ENCODE data around the gene KIF14.
"Not testable (repeated sequence)": the region's sequence is repeated elsewhere in the genome, so short reads cannot be mapped to it uniquely, and the experiment has no call there.

KIF14 gene

DNA sequence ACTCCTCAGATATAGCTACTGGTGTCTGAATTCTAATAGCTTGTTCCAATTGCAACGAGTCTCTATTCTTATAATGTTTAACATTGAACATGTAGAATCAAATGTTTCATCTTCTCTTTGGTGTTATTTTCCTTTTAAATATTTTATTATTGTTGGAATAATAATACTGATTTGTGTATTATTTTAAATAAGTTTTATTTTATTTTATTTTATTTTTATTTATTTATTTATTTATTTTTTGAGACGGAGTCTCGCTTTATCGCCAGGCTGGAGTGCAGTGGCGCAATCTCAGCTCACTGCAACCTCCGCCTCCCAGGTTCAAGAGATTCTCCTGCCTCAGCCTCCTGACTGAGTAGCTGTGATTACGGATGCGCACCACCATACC lies 10.0 kb upstream of the KIF14 start:
- not testable (repeated sequence) for DNase-seq

DNA sequence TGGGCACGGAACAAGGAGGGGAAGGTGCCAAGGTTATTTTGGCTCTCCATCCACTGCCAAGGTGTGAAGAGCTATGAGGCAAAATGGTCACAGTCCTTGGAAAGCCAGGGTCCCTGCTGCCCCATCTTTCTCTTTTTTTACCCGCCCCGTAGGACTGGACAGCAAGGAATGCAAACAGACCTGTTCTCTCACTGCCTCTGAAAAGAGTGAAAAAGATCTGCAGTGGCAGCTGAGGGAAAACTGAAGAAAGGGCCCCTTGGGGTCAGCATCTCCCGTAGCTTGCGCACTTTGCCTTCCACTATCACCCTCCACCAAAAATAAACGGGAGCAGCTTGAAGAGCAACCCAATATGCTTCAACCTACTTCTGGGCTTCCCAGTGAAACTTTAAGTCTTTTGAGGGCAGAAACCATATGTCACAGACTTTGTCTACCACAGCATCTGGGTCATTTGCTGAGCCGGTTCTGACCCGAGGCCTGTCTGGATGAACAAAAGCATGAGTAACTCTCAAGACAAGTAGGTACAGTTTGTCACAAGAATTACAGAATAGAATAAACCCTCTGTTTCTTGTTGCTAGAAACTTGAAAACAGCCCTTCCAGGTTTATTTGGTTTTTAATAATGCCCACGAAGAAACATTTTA lies 9.4 kb upstream of the KIF14 start:
- DNase-seq: no peak

DNA sequence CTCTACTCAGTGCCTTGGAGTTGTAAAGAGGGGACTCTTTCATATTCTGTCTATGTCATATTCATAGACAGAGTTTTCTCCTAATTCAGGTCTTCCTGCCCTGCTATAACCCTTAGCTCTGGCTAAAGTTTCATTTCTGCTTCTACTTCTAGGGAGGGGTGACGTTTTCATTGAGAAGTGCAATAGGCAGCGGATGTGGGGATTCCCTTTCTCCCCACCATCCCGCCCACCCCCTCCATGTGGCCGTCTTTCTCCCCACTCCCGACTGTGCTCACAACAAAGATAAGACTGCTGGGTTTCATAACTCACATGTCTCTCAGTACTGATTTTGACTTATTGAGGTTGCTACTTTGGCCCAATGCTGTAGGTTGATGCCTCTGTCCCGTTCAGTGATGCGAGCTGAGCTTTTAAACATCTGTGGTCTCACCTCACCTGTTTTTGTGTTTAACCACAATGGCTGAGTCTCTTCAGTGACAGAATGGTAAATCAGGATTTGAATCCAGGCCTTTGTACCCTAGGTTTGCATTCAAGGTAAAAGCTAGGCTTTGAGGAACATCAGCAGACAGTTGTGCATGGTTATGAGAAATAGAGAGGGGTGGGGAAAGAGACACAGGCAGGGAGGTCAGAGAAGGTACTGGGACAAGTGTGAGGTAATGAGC lies 7.8 kb upstream of the KIF14 start:
- DNase-seq: no peak

DNA sequence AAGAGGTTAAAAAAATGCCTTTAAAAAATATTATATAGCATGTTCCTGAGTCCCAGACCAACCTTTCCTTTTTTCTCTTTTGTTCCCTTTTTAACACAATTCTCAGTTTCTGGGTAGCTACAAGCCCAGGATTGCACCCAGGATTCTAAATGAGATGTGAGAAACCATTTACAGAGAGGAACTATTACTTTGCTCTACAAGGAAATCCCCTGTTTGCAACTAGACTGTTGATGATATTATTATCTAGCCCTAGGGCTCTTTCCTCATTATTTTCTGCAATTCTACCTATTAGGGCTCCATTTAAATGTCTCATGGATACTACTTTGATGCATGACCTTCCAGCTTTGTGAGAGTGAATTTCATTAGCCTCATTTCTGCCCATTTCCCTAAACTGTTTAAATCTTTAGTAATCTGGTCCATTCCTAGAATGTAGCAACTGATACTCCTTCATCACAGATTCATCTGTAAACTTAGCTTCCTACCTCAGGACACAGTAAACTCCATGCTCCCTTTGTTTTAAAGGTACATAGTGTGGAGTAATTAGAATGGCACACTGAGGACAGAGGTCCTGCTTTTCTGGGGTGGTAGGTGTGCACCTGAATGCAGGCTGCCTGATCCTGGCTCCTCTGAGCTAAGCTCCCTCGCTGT lies 7.1 kb upstream of the KIF14 start:
- DNase-seq: no peak

DNA sequence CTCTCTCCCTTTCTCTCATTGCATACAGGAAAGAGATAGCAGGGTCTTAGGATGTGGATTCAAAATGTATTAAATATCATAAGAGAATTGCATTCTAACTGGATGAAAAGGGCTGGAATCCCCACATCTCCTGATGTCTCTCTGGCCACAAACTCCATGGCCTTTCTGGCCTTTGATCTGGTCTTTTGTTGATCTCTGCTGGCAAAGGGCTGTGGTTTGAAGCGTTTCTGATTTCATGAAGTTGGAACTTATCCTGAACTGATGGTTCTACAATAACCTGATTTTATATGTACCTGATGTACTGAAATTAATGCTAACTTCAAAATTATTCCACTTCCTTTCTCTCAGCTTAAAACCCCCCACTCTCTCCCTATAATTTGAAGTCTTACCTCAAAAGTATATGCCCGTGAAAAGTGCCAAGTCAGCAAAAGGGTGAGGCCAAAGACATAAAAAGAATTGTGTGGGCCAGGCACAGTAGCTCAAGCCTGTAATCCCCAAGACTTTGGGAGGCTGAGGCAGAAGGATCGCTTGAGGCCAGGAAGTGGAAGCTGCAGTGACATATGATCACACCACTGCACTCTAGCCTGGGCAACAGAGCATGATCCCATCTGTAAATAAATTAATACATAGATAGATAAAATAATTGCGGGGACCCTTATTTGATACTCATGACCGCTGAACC lies 6.4 kb upstream of the KIF14 start:
- no peak for DNase-seq

DNA sequence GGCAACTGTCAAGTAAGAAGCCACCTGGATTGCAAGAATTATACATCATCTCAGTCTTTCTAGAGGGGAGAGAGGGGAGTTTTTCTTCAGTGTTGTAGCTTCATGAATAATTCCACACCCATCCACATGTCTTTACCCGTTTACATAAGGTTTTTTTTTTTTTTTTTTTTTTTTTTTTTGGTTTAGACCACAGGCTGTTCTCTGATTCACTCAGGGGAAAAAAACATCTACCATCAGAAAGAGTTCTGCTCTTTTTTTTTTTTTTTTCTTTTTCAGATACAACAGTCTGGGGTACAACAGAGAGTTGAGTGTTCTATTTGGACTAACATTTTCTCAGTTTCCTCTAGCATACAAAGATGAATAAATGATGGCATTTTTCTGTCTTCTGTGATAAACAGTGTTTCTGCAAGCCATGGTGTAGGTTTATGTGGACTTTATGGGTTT lies 4.9 kb upstream of the KIF14 start:
- DNase-seq: no peak

DNA sequence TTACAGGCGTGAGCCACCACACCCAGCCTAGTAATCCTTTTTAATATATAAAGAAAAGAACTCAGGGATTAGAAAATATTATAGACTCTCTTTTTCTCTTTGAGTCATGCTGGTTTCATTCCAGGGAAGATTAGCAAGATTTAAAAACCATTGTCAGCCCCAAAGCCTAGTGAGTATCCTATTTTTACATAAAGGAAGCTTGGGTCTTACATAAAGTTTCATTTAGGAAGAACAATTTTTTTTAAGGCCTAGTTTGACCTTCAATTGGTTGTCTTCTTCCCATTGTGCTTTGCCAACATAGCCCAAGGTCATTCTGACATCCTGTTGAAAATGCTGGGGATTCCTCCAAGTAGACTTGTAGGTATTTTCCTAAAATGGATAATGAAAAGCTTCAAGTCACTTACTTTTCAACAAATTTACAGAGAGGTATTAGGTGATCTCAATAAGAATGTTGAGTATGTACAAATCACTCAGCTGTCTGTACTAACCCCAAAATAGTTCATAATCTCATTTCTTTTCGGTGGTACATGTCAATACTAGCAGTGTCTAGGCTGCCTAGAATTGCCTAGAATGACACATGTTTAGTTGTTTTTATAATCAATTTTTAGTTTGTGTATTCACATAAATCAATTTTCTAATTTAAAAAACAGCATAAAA lies 4.3 kb upstream of the KIF14 start:
- no peak for DNase-seq

DNA sequence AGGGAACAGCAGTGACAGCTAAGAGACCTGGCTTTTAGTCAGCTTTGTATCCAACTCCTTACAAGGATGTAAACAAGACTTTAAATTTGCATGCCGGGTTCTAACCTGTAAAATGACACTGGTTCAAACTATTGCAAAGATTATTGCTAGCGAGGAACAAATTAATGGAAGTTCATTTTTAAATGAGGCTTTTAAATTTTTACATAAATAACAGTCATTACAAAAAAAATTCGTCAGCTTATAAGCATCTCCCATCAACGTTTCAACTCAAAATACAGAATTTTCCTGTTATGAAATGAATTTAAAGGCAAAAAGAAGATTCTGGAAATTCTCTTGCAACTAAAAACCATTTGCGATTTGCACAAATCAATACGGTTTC lies 668 bp downstream of the KIF14 start:
- no peak for DNase-seq

DNA sequence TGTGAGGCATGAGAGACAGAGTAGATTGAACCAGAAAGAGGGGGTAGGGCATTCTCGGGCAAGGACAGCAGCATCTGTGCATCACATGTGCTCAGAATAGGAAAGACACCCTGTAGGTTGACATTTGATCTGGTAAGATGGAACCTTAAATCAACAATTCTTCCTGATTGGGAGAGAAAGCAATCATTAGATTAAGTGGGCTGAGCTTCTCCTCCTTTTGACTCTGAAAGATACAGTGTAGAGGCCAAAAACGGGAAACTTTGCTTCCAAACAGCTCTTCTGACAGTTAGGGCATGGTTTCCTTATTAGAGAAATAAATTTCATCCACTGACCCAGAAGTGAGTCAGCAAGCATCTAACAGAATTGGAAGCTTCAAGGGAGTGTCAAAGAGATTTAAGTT lies 9.7 kb downstream of the KIF14 start:
- DNase-seq: no peak

DNA sequence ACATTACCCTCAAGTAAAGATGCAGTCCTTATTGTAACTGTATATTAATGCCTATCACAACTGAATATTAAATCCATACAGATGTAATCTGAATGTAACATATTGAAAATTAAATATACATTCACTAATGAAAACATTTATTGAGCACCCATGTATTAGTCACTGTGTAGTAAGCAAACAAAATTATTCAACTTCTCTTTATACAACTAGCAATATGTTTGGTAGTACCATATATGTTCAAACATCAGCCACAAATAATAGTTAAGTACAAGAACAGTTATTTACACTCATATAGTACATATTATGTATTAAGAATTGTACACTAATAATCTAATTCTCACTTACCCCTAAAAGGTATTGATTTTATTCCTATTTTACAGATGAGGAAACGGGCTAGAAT lies 17.9 kb downstream of the KIF14 start:
- DNase-seq: no peak

DNA sequence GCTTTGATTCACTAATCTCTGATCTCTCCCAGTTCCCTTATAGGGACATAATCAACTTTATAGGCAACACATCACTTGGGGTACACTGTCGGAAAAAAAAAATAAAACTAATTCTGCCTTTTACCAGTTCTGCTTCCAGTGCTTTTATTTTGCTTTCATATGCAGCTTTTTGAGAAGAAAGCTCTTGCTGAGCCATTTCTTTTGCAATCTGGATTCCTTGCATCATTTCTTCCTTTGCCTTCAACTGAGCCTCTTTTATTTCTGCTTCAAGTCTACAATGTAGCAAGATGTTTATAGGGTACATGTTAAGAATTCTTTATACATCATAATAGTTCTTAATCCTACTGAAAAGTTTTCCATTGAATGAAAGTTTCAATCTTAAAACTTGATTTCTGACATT lies 30.6 kb downstream of the KIF14 start:
- no peak for DNase-seq

DNA sequence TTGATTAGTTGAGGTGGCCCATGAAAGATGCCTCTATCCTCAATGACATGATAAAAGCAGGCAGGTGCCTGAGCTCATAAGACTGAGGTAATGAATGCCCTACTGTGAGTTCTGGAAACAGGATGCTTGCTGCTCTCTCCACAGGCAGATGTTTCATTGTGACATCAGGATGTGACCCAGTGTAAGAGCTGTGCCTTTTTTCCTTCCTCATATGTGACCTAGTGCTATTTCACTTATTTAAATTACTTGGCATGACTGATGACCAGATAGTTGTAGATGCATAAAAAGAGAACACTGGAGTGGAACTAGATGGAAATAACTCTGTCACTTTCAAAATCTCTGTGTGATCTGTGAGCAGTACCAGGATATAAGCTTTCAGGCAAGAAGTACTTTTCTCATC lies 31.9 kb downstream of the KIF14 start:
- no peak for DNase-seq

DNA sequence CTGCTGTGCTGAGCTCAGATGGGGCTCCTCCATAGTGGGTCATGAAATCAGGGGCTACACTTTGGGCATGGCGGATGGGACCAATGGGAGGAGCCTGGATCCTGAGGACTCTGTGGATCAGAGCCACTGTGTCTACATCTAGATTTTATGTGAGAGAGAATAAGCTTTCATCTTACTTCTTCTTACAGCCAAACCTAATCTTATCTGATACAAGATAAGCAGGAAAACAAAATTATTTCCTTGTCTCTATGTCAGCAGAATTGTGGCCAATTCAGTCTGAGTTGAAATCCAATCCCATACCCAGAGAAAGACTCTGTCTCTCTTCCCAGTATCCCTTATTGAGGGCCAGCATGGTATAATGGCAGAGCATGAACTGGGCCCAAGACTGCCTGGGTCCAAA lies 56.2 kb downstream of the KIF14 start:
- DNase-seq: no peak

DNA sequence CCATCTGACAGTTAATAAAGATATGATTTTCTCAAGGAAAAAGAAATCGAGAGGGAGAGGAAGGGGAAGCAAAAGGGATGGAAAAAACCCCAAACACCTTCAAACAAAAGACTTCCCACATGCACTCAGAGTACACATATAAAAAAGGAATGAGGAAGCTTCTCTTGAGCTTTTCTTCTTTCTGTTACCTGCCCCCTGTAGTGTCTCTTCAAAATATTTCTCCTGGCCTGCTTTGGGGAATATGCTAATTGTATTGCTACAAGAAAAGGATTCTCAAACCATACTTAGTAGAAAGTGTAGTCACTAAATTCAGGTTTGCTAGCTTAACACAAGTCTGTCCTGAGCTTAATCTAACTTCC lies 58.7 kb downstream of the KIF14 start:
- no peak for DNase-seq

DNA sequence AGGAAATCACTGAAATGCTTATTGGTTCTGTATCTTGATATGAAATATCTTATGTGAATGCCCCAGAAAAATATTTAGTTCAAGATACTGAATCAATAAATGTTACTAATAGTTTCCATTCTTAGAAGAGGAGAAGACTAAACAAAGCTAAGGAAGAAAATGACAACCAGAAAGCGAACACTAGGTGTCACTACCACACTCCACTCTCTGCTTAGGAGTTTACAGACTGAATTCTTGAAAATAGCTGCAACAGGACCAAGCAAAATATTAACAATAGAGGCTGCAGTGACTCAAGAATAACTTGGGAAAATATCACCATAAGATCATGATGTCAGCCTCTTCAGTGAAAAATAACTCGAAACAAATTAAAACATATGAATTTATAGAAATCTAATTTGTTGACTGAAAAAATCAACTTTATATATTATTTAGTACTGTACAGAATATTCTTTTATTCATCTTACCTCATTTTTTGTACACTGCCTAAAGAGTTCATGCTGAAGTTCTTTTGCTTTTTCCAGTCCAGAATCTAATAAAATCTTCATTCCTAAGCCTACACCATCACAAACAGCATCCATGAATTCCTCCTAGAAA lies 61.6 kb downstream of the KIF14 start:
- no peak for DNase-seq

DNA sequence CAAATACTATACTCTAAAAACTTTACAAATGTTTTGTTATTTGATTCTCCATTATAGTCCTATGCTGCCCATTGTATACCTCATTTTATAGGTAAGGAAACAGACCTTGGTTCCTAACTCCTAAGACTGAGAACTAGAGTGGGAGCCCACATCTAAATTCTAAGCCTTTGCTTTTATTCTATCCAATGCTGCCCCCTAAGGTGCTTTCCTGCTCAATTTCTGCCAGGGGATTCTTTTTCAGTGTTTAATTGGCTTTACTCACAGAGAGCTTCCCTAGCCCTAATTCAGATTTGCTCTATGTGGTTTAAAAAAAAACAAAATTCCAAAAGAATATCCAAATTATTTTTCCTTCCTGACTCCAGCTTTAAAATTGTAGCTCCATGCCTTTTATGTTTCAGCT lies 64.5 kb downstream of the KIF14 start:
- DNase-seq: no peak

DNA sequence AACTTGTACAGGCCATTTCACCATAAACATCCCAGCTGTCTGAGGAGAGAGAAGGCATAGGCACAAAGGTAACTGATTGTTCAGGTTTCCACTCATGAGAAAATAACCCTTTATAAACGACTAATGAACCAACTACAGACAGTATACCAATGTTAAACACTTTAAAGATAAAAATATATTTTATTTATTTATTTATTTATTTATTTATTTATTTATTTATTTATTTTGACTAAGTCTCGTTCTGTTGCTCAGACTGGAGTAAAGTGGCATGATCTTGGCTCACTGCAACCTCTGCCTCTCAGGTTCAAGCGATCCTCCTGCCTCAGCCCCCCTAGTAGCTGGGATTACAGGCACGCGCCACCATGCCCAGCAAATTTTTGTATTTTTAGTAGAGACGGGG lies 67.8 kb downstream of the KIF14 start:
- DNase-seq: not testable (repeated sequence)

DNA sequence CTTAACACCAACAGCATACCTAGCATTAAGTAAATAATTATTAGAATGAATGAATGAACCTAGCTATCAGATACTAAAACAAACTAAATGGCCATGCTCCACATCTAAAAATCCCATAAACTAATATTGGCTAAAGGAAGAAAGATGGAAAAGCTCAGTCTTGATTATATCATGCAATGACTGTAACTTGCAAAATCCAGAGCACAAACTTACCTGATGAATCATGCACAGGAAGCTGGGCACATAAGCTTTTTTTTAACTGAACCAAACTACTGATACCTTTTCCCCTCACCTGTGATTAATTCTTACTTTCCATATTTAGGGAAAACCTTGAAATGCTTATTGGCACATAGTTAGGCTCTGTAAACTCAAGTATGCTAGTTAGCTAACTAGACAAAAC lies 70.2 kb downstream of the KIF14 start:
- DNase-seq: no peak

DNA sequence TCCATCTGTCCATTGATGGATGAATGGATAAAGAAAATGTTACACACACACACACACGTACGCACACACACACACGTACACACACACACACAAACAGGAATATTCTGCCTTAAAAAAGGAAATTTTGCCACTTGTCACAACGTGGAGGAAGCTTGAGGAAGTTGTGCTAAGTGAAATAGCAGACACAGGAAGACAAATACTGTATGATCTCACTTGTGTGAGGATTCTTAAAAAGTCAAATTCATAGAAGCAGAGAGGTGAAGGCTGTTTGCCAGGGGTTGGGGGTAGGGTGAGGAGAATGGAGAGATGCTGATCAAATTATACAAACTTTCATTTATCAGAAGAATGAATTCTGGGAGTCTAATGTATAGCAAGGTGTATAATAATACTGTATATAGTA lies 73.2 kb downstream of the KIF14 start:
- DNase-seq: no peak

DNA sequence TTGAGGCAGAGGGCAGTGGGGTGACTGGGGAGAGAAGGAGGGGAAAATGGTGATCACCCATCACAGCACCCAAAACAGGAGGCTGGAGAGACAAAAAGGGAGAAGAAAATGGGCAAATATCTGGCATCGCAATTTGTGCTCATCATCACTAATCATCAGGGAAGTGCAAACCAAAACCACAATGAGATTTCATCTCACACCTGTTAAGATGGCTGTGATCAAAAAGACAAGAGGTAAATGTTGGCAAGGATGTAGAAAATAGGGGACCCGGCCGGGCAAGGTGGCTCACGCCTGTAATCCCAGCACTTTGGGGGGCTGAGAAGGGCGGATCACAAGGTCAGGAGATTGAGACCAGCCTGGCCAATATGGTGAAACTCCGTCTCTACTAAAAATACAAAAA lies 74.0 kb downstream of the KIF14 start:
- DNase-seq: no peak

DNA sequence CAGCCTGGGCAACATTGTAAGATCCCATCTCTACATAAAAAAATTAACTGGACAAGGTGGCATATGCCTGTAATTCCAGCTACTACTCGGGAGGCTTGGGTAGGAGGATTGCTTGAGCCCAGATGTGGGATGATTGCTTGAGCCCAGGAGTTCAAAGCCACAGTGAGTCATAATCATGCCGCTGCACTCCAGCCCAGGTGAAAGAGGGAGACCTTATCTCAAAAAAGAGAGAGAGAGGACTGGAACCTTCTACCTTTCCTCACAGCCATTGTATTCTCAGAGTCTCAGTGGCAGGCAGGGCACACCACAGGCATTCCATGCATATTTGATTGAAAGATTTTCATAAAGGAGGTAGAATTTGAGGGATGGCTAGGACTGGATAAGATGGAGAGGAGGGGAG lies 78.4 kb downstream of the KIF14 start:
- no peak for DNase-seq

DNA sequence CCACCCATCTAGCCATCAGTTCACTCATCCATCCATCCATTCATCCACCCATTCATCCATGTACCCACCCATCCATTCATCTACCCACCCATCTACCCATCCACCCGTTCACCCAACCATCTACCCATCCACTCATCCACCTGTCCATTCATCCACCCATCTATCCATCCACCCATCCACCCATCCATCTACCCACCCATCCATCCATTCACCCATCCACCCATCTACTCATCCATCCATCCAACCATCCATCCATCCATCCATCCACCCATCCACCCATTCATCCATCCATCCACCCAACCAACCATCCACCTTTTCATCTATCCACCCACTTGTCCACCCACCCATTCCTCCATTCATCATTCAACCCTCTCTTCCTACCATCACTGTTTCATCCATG lies 80.3 kb downstream of the KIF14 start:
- no peak for DNase-seq

DNA sequence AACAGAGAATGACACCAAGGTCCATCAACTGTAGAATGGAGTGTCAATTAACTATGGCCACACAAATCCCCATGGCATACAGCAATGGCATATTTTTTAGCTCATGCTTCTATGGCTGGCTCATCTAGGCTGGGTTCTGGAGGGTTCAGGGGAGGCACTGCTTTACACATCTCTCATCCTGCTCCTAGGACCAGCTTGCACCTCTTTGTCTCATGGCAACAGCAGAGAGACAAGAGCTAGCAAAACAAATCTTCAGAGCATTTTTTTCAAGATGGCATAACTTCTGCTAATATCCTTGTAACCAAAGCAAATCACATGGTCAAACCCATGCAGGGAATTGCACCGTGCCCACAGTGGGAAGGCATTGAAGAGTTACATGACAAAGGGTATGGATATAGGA lies 82.4 kb downstream of the KIF14 start:
- no peak for DNase-seq
